OCI-LY7 (cell line): ENCODE results near the gene PTGDS.

Experiments
- CTCF ChIP-seq: fragments of 200-600 bp; sonication (generic); conservative IDR thresholded peaks from 2 replicates; pipeline ENCODE4 v1.5.1; 2014; ENCODE audit warnings: mild to moderate bottlenecking, antibody characterized with exemption, low read length, moderate library complexity, mixed read lengths
- EZH2phosphoT487 ChIP-seq: fragments of 200-600 bp; sonication (generic); IDR thresholded peaks from 2 replicates; pipeline ENCODE4 v1.6.1; 2018; ENCODE audit warnings: low read depth, borderline replicate concordance, mild to moderate bottlenecking, mixed run types, antibody characterized with exemption, low read length, moderate library complexity, mixed read lengths

DNA sequence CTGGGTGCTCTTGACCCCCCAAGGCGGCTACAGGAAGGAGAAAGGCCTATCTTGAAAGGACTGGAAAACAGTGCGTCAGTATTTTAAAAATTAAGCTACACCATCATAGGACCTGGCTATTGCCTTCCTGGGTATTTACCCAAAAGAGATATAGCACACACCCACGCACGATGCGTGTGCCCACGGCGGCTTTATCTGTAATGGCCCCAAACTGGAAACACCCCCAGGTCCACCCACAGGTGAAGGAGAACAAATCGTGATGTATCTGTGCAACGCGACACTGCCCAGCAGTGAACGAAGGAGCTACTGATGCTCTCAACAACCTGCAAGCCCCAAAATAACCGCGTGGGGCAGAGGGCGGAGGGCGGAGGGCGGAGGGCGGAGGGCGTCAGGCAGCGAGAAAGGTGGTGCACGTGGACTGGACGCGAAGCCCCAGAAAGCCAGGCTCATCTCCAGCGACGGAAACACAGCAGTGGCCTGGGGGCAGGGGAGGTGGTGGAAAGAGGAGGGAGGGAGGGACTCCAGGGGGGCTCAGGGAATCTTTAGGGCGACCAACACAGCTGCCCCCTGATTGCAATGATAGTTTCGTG is 12.4 kb upstream of the PTGDS start:
- no peak for TF ChIP-seq CTCF
- TF ChIP-seq EZH2phosphoT487, result no peak
